ENCODE measurements around the gene TPM1.

GRCh38 chr15:63059075-63059474 is 16.5 kb downstream of the TPM1 start:
- no peak for TF ChIP-seq CTCF (IDR thresholded peaks at IDR 0.05 in 4 of 5, conservative IDR thresholded peaks at IDR 0.05 in 1 of 5)
- TF ChIP-seq POLR2A (IDR thresholded peaks at IDR 0.05) = no peak

All from gastrocnemius medialis (tissue), 4 donors.